GM13976 (cell line): Measurements from ENCODE around the gene TBX2.

Source experiments
- DNase-seq: peaks from one replicate; pipeline ENCODE4 v3.0.0; 2012; ENCODE audit warnings: low spot score
- in situ Hi-C: fragments of 300-500 bp; cut with MboI; formaldehyde crosslinking; loops from one replicate; pipeline ENCODE4 v1.12.0; 2022; ENCODE audit warnings: low sequenced_read_pairs, mixed read lengths, inconsistent platforms; ENCODE audit not compliant: unreplicated experiment
- TF ChIP-seq, protein P1 (sequence below): IDR thresholded peaks from 2 replicates; pipeline ENCODE4 v1.5.1; 2012; ENCODE audit warnings: borderline replicate concordance, mild to moderate bottlenecking; ENCODE audit not compliant: insufficient read depth; ENCODE audit errors: extremely low read depth, missing control alignments, control extremely low read depth

Gene TBX2

DNA sequence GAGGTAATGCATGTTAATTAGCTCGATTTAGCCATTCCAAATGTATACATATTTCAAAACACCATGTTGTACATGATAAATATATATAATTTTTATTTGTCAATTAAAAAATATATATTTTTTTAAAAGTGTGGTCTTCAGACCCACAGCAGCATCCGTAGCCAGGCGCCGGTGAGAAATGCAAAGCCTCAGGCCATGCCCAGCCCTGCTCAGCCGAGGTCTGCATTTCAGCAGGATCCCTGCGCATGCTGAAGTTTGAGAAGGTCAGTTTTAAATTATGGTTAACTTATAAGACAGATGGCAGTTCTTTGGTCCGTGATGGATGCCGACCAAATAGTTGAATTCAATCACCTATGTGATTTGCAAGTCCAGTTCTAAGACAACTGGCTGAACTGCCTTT lies 28.0 kb upstream of the TBX2 start:
- TF ChIP-seq, protein P1, sequence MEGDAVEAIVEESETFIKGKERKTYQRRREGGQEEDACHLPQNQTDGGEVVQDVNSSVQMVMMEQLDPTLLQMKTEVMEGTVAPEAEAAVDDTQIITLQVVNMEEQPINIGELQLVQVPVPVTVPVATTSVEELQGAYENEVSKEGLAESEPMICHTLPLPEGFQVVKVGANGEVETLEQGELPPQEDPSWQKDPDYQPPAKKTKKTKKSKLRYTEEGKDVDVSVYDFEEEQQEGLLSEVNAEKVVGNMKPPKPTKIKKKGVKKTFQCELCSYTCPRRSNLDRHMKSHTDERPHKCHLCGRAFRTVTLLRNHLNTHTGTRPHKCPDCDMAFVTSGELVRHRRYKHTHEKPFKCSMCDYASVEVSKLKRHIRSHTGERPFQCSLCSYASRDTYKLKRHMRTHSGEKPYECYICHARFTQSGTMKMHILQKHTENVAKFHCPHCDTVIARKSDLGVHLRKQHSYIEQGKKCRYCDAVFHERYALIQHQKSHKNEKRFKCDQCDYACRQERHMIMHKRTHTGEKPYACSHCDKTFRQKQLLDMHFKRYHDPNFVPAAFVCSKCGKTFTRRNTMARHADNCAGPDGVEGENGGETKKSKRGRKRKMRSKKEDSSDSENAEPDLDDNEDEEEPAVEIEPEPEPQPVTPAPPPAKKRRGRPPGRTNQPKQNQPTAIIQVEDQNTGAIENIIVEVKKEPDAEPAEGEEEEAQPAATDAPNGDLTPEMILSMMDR, result no peak
- DNase-seq, result no peak
- in situ Hi-C loops, result loop anchor here (25.0 kb wide), 1 partner anchor 359 kb away; no protein-coding TSS in a partner anchor

DNA sequence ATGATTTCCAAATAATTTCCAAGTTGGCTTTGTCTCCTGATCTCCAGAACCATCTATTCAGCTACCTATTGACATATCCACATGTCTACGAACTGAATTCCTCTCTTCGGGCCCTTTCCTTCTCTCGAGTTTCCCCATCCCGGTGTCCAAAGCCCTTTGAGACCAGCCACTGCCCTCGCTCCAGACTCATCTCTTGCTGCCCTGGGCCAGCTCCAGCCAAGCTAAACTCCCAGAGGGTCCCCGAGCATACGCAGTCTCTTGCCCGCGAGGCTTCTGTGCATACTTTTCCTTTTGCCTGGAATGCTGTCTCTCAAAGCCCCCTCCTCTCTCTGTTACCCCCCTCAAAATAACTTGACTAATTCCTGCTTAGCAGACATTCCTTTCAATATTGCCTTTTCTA lies 27.2 kb upstream of the TBX2 start:
- DNase-seq, result no peak
- TF ChIP-seq, protein P1, result no peak
- in situ Hi-C loops, result loop anchor here (25.0 kb wide), 1 partner anchor 360 kb away; no protein-coding TSS in a partner anchor

DNA sequence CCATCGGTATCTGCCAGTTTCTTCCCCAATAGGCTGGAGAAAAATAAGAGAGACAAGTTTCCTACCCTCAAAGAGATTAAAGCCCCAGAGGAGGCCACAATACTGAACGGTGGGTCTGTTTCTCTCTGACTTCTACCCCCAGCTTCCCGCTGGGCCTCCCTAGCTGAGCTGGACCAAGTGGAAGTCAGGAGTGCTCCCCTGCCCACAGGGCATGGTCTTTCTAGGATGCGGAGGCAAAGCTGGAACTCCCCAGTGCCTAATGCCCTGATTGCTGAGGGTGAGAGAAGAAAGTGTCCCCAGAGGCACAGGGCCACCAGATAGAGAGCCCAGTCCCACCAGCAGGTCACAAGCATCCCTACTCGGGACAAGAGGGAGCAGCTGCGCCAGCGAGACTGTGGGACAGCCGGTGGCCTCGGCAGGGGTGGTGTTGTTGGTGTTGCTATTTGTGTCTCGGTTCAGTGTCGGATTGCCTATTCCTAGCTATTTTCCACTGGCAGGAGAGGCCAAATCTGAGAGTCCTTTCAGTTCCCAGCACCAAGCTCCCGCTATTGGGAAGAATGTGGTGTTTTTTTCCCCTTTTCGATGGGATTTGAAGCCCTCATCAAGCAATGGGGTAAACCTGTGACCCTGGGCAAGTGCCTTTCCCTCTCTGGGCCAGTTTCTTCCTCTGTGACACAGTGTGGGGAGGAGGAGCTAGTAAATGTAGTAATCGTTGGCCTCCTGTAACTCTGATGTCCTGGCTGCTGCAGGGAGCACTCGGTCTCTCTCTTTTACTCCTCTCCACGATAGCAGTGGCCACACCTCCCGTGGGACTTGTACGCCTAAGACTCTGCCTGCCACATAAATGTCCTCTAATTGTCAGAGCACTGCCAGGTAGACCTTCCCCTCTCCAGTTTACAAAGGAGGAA lies 22.5 kb upstream of the TBX2 start:
- TF ChIP-seq, protein P1, result no peak
- in situ Hi-C loops, result no loop called here
- no peak for DNase-seq

GRCh38 chr17:61378658-61379456 lies 20.8 kb upstream of the TBX2 start:
- TF ChIP-seq, protein P1, result no peak
- in situ Hi-C loops, result no loop called here
- no peak for DNase-seq

DNA sequence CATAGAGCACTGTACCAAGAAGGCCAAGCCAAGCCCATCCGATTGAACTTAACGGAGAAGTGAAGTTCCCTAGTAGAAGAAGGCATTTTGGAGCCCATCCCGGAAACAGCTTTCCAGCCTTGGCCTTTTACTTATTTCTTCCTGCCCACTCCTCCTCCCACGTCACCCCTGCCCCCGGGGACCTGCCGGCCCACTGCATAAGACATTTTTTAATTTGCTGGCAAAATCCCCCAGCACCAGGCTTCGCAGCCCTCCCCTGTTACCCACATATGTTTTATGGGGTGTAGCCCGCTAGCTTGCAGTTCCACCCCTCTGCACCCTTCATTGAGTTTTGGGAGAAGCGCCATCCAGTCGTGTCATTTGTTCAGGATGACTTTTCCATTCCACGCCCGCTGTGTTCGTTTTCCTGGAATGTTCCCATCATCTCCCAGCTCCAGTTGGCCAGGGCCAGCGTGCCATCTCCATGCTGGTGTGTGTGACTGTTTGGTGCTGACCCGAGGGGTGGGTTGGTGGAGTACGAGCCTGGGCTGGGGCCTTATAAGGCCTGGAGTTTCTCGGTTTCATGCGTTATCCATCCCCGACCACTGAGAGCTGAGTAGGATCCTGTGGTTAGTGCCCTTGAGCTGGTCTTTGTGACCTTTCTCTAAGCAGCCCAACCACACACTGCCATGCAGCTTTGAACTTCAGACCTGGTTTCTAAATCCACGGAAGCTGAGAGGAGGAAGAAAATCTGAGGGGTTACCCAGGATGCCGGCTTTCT lies 20.0 kb upstream of the TBX2 start:
- DNase-seq, result no peak
- TF ChIP-seq, protein P1, result no peak
- in situ Hi-C loops, result no loop called here
